ENCODE results near the gene PLEKHD1. TPM values are rescaled to one million over a fixed set of nuclear protein-coding genes. Genes with fewer than 3 reads are reported as not detected.

Gene PLEKHD1
- total RNA-seq (2021) = 0.60 and 0.65 TPM in 2 replicates
- Bru-seq, nascent RNA = percentile 26 among the genes with signal in this experiment
- BruChase-seq, experiment 1, labeled RNA remaining after a 2-hour chase = percentile 42 among the genes with signal in this experiment
- percentile 38 among the genes with signal in this experiment for BruChase-seq, experiment 2, labeled RNA remaining after a 6-hour chase
- long read RNA-seq, partial matches to known transcripts = 0 of 2 reads
- long read RNA-seq, other reads (novel, unspliced or antisense) = 2 of 2 reads

GRCh38 chr14:69484444-69485314 lies at the start of gene PLEKHD1:
Gene PLEKHD1 (plus strand): TSS chr14:69484728. CDS start chr14:69484966, 238 bp downstream.
- H4K20me1 ChIP-seq (ENCODE audit: insufficient read depth) = no peaks in the 10 kb centered on the region
- H3K27ac ChIP-seq = no peak within 1 kb of the TSS
- H3K4me3 ChIP-seq = peak within 1 kb of the TSS; percentile 54
- peak within 1 kb of the TSS; percentile 81 for H3K4me2 ChIP-seq
- no peaks in the 10 kb centered on the region for H3K9me2 ChIP-seq (ENCODE audit: insufficient read depth)
- H3K27me3 ChIP-seq (ENCODE audit: insufficient read depth, low read depth) = peaks cover 35% of the 10 kb centered on the region
- ChIA-PET POLR2A (ENCODE audit: unreplicated experiment) (interaction anchor here (0.5 to 0.6 kb wide), 4 partner anchors 8 to 666 kb away, joined by 3 to 7 read pairs (median 4); partner anchors contain the start of gene ERH), CTCF (interaction anchor here (0.6 to 0.7 kb wide), 2 partner anchors 62 to 294 kb away, joined by 3 to 4 read pairs; partner anchors contain the start of gene EXD2)
- DNase-seq = peak; percentile 42 to 73
- TF ChIP-seq CTCF (conservative IDR thresholded peaks at IDR 0.05) (no peak), EZH2 (IDR thresholded peaks at IDR 0.05; ENCODE audit: low read depth) (no peak)
- H3K4me1 ChIP-seq (replicated peaks; ENCODE audit: insufficient read depth) = no peaks in the 10 kb centered on the region
- intact Hi-C loops (cut with micrococcal nuclease; ENCODE audit: unreplicated experiment) = no loop called here
- no peaks in the 10 kb centered on the region for H3K9me3 ChIP-seq (ENCODE audit: insufficient read depth, low read depth)
- no peaks in the 10 kb centered on the region for H3F3A ChIP-seq (ENCODE audit: insufficient read depth, low read depth)
- no TSS peak for BruUV-seq (replicated peaks)
- H2AFZ ChIP-seq = peak within 1 kb of the TSS; percentile 69
- no peaks in the 10 kb centered on the region for H3K79me2 ChIP-seq (ENCODE audit: low read depth)
- no peaks in the 10 kb centered on the region for H3K36me3 ChIP-seq (ENCODE audit: low read depth)

DNA sequence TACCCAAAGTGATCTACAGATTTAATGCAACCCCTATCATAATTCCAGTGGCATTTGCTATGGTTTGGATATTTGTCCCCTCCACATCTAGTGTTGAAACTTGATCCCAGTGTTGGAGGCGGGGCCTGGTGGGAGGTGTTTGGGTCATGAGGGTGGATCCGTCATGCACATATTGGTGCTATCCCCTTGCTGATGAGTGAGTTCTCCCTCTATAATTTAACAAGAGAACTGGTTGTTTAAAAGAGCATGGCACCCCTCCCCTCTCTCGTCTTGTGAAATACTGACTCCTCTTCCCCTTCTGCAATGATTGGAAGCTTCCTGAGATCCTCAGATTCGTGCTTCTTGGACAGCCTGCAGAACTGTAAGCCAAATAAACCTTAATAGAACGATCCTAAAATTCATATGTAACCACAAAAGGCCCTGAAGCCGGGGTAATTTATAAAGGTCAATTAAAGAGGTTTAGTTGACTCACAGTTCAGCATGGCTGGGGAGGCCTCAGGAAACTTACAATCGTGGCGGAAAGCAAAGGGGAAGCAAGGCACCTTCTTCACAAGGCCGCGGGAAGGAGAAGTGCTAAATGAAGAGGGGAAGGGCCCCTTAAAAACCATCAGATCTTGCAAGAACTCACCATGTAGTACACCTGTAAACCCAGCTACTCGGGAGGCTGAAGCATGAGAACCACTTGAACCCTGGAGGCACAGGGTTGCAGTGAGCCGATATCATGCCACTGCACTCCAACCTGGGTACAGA lies 44.8 kb upstream of the PLEKHD1 start:
- Histone ChIP-seq H3K36me3 (ENCODE audit: low read depth) (peaks cover 17% of the 10 kb centered on the region; the same call in 1 of the 2 replicates), H3K9me3 (ENCODE audit: insufficient read depth, low read depth) (no peaks in the 10 kb centered on the region), H3K27ac (no peak overlapping the region), H4K20me1 (ENCODE audit: insufficient read depth) (peaks cover 18% of the 10 kb centered on the region), H2AFZ (no peak overlapping the region), H3K27me3 (ENCODE audit: insufficient read depth, low read depth) (no peaks in the 10 kb centered on the region), H3K9me2 (ENCODE audit: insufficient read depth) (no peaks in the 10 kb centered on the region), H3F3A (ENCODE audit: insufficient read depth, low read depth) (no peaks in the 10 kb centered on the region), H3K79me2 (ENCODE audit: low read depth) (peaks cover 41% of the 10 kb centered on the region), H3K4me2 (no peak overlapping the region), H3K4me3 (no peak overlapping the region), H3K4me1 (replicated peaks; ENCODE audit: insufficient read depth) (no peaks in the 10 kb centered on the region)
- ChIA-PET POLR2A (ENCODE audit: unreplicated experiment) (no interaction called here), CTCF (no interaction called here)
- intact Hi-C loops (cut with micrococcal nuclease; ENCODE audit: unreplicated experiment) = no loop called here
- TF ChIP-seq EZH2 (IDR thresholded peaks at IDR 0.05; ENCODE audit: low read depth) (no peak), CTCF (conservative IDR thresholded peaks at IDR 0.05) (no peak)
- no TSS peak for BruUV-seq (replicated peaks)
- no peak for DNase-seq

- H3K4me1 ChIP-seq (replicated peaks; ENCODE audit: insufficient read depth) = no peaks in the 10 kb centered on the region
- H3K79me2 ChIP-seq (ENCODE audit: low read depth) = peaks cover 26% of the 10 kb centered on the region
- no peaks in the 10 kb centered on the region for H3K27me3 ChIP-seq (ENCODE audit: insufficient read depth, low read depth)
- no peaks in the 10 kb centered on the region for H3K9me3 ChIP-seq (ENCODE audit: insufficient read depth, low read depth)
- ChIA-PET CTCF (no interaction called here), POLR2A (ENCODE audit: unreplicated experiment) (no interaction called here)
- intact Hi-C loops (cut with micrococcal nuclease; ENCODE audit: unreplicated experiment) = no loop called here
- H3F3A ChIP-seq (ENCODE audit: insufficient read depth, low read depth) = 0 out of 2 replicates have a peak, but pooled peaks cover 2% of the 10 kb centered on the region
- TF ChIP-seq CTCF (conservative IDR thresholded peaks at IDR 0.05) (no peak), EZH2 (IDR thresholded peaks at IDR 0.05; ENCODE audit: low read depth) (no peak)
- H2AFZ ChIP-seq = no peak overlapping the region
- H4K20me1 ChIP-seq (ENCODE audit: insufficient read depth) = 0 out of 2 replicates have a peak, but pooled peaks cover 3% of the 10 kb centered on the region
- H3K27ac ChIP-seq = 0 out of 2 replicates have a peak overlapping the region, but pooled peaks have one; percentile 5
- BruUV-seq (replicated peaks) = no TSS peak
- no peak overlapping the region for H3K4me2 ChIP-seq
- peaks cover 17% of the 10 kb centered on the region; the same call in 1 of the 2 replicates for H3K36me3 ChIP-seq (ENCODE audit: low read depth)
- H3K4me3 ChIP-seq = no peak overlapping the region
- no peak for DNase-seq
- no peaks in the 10 kb centered on the region for H3K9me2 ChIP-seq (ENCODE audit: insufficient read depth)
These were observed 42.6 kb upstream of the PLEKHD1 start for GRCh38 chr14:69441948-69442347.

All from PC-9 (cell line).